HuH-7.5 (cell line): ENCODE measurements around the gene CABCOCO1.
"Not testable (repeated sequence)": the region's sequence is repeated elsewhere in the genome, so short reads cannot be mapped to it uniquely, and the experiment has no call there.

Experiments
- DNase-seq: peaks from one replicate; pipeline ENCODE4 v3.0.0; 2011; ENCODE audit warnings: low spot score

The CABCOCO1 gene

DNA sequence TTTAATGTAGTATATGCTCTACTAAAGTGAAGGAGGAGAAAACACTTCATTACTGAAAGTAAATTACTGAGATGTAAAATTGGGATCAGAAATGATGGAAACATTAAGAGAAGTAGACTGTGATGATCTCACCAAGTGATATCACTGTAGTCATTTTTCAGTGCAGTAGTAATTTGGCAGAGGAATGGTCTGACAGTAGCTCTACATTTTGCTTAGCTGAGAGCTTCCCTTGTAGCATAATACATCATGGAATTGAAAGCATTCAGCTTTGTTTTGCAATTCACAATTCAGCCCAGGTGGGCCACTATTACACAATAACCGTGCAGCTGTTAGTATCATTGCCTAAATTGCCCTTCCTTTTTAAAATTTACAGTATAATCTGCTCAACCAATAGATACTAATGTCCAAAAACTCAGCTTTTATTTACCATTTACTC lies 19.4 kb upstream of the CABCOCO1 start:
- DNase-seq, result no peak

DNA sequence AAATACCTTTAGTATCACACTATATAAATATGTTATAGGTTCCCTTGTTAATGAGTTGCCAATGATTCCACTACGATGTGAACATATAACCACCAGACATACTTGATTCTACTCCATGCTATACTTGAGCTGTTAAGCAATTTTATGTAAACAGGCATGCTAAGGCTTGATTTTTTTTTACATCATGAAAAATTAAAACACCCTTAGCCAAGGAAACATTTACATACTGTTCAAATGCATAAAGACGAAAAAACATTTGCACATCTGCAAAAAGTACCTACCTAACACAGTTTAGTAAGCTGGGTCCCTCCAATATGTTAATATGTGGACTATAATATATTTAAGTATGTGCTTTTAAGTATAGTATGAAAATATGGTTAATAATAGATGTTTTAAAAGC lies 9.0 kb upstream of the CABCOCO1 start:
- no peak for DNase-seq

DNA sequence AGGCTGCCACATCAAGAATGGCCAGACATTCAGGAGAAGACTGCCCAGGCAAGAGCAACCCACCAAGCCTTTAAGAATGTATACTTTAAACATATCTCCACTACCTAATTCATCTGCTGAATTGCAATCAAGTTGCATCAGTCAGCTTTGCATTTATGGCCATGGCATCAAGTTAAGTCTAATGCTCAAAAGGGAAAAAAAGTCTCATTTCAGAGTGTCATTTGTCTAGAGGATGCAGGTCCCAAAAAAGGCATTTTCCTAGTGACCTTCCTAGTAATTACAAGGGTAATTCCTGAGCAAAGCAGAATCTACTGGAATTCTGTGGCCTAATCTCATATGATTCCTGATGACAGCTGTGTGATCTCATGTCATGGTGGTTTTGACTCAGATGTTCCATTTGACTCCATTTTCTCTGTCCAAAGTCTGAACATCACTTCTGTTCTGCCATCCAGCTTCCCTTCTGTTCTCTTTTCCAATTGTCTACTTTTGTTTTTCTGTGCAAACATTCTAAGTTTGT lies 7.3 kb upstream of the CABCOCO1 start:
- DNase-seq, result no peak

DNA sequence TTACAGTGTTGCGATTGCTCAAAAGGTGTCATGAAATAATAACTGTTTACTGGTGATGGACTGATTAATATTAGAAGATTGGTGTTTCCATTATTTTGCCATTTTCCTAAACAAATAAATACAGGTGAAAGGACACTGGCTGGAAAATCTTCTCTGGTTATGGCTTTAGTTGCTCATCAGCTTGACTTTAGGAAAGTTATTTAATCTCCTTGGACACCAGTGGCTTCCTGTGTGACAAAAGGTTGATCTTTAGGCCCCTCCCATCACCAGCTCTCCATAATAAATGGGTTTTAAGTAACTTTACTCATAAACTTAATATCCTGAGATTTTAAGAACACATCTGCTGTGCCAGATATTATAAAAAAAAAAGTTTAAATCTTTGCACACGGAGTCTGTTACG lies 737 bp downstream of the CABCOCO1 start:
- no peak for DNase-seq

DNA sequence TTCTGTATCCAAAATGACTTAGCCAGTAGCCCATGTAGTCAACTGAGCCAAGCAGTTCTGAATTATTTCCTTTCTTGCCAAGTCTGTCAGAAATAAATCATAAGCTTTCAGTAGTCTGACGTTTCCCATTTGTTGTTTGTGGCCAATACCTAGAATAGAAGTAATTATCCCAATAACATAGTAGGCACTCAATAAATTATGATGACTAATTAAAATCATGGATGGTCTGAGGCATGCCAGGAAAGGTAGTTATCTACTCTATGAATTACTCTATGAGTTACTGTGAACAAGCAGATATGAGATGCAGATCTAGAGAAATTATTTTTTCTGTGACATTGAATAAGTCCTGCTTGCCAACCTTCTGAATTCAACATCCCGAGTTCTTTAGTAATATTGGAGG lies 2.3 kb downstream of the CABCOCO1 start:
- DNase-seq, result no peak

DNA sequence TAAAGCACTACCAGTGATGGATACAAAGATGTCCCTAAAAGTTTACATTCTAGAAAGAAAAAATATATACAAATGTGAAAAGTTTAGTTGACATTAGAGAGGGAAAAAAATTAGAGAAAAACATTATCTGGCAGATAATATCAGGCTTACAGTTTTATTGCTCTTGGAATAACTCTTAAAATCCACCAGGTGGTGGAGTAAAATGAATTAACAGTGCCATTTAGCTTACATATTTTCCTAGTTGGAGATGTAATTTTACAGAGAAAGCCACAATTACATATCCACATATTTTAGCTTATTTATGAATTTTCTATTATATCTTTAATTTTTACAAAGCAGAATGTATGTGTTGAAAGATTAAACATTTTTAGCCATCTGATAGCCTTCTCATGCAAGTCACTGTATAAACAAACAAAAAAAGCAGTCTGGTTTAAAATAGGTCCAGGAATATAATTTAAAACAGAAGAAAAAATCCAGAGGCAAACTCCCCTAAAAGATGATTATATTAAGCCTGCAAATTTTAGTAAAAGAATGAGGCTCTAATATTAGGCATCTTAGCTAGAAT lies 6.5 kb downstream of the CABCOCO1 start:
- DNase-seq, result no peak

DNA sequence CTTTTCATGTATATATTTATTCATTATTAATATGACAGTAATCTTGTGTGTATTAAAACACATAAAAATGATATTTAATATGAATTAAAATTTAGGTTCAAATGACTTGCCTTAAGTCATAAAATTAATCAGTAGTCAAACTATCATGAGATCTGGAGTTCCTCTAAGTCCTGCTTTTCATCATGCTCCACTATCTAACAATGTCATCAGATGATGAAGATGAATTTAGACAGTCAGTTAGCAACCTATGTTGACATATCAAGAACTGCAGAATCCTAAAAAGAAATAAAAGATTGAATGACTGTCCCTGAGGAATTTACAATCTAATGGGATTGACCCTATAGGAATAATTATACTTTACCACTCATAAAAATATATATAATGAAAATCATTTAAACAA lies 7.1 kb downstream of the CABCOCO1 start:
- DNase-seq, result no peak

DNA sequence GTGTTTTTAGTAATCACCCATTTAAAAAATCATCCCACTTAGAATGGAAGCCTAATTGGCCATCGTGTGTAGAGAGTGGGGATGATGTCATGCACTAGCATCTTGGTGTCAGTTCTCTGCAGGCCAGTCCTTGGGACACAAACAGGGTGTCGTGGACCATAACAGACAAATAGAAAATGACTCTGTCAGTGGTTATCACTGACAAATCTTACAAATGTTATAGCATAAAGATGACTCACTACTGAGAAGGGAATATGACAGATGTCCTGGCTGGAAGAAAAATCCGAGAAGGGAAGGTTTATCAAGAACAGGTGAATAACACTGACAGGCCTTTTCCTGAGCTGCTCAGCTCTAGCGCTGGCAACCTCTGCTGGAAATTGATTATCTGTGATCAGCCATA lies 10.6 kb downstream of the CABCOCO1 start:
- DNase-seq, result no peak

DNA sequence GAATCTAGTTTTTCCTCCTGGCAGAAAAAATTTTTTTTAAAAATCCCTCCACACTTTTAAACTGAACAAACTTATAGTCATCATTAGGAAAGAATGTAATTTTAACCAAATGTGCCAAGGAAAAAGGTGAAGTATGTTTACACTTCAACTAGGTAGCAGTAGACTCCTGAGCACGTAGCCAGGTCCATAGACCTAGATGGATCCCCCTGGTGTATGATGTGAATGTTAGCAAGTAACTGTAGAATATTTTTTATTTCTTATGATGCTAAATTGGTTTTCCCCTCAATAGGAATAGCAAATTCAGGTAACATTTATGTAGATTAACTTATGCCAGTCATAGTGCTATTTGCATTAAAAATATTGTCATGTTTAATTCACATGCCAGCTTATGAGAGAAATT lies 19.6 kb downstream of the CABCOCO1 start:
- DNase-seq, result no peak

DNA sequence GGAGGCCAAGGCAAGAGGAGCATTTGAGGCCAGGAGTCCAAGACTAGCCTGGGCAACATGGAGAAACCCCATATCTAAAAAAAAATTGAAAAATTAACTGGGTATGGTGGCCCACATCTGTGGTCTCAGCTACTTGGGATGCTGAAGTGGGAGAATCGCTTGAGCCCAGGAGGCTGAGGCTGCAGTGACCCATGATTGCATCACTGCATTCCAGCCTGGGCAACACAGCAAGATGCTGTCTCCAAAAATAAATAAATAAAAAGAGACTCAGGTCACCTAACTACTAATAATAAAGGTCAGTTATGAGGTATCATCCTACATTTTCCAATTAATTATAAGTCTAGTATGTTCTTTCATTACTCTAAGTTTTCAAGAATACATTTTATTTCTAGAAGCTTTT lies 20.6 kb downstream of the CABCOCO1 start:
- DNase-seq, result no peak

DNA sequence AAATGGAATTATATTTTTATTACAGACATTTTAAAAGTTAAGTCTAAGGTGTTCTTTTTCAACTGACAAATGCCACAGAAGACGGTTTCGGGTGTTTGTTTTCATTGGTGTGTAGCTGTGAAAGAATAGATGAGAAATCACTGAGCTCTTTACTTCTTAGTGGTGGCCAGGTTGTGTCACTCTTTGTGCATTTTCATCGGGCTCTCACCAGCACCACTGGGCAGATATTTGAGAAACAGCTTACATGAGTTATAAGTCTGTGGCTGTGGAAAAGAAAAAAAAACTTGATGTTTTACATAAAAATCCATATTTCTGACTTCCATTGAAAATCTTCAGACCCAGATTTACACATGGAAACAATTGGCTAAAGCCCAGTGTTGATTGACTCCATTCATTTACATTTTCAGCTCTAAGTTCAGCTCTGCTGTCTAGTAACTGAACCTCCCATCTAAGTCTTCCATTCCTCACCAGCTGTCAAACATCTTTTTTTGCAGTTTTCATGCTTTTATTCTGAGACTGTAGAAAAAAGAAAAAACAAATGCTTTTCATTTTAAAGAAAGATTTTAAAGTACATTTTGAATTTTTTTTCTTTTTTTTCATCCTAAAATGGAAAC lies 22.3 kb downstream of the CABCOCO1 start:
- no peak for DNase-seq

DNA sequence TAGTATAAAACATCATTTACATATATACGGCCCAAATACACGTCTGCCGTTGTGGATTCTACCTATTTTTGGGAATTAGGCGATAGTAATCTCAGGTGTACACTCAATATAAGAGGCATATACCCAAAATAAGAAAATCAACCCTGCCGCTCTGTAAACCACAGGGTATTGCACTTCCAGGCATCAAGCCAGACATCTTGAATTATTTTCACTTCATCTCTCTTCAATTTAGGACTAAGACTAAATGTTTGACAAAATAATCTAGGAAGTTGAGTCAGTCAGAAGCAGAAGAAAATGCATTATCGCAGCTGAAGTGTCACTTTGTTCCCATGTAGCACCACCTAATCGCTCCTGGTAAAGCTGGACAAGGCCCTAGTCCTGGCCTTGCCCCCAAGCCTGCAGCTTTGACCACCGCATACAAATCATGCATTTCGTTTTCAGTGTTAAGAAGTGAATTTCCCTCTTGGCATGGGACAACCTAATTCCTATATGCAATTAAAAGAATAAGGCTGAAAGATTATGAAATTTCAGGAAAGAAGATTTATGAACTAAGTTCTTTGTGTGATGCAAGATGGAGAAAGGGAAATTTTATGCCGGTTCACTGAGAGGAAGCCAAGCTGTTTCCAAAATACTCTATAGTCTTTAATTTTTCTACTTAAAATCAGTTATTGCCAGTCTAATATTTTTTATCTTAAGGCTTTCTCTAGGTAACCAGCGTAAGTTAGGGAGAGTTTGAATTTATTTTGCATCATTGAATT lies 26.0 kb downstream of the CABCOCO1 start:
- no peak for DNase-seq

DNA sequence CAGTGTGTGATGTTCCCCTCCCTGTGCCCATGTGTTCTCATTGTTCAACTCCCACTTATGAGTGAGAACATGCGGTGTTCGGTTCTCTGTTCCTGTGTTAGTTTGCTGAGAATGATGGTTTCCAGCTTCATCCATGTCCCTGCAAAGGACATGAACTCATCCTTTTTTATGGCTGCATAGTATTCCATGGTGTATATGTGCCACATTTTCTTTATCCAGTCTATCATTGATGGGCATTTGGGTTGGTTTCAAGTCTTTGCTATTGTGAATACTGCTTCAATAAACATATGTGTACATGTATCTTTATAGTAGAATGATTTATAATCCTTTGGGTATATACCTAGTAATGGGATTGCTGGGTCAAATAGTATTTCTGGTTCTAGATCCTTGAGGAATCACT lies 28.9 kb downstream of the CABCOCO1 start:
- not testable (repeated sequence) for DNase-seq

DNA sequence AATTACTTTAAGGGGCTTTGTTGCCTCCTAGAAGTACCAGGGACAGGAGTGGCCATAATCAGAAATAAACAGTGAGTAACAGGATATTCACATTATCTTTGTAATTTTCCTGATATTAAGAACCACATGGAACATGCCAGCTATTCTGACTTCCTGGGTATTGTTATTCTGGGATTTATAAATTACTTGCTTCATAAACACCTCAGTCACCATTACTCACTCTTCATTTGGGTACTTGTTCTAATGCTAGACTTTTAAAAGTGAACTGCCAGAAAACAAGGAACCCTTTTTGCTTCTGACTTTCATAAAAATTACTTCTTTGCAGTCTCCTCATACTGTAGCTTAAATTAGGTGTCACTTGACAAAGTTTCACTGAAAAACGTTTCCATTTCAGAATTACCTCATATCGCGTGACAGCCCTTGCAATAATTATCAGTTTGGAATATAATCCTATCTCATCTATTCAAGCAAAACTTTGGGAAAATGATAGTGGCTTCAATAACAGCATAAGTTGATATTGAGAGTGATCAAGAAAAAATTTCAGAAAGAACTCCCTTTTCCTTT lies 29.8 kb downstream of the CABCOCO1 start:
- DNase-seq, result no peak

DNA sequence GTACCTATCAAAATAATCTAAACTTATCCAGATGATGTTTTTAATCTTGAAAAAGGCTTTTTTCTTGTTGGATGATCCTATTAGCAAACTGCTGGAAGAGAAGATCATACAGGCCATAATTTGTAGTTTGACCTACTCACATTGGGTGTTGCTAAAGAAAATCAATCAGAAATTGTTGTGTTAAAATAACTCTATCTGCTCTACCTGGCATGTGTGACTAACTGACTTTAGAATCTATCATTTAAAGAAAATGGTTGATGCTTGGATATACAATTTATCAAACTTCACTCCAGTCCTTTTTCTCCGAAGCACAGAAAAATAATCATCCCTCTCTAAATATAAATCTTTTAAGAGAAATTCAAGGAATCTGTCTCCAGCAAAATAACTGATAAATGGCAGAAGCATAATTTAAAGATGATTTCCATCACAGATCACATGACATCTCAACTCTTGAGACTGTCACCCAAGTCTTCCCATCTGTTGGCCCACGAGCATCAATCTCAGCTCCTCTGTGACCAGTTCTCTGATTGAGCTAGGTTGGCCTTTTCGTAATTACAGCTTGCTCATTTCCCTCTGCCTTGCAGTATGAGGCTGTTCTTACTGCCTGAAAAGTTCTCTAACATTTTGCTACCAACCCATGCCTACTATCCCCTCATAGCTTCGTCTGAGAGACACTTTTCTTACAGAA lies 36.4 kb downstream of the CABCOCO1 start:
- DNase-seq, result no peak

DNA sequence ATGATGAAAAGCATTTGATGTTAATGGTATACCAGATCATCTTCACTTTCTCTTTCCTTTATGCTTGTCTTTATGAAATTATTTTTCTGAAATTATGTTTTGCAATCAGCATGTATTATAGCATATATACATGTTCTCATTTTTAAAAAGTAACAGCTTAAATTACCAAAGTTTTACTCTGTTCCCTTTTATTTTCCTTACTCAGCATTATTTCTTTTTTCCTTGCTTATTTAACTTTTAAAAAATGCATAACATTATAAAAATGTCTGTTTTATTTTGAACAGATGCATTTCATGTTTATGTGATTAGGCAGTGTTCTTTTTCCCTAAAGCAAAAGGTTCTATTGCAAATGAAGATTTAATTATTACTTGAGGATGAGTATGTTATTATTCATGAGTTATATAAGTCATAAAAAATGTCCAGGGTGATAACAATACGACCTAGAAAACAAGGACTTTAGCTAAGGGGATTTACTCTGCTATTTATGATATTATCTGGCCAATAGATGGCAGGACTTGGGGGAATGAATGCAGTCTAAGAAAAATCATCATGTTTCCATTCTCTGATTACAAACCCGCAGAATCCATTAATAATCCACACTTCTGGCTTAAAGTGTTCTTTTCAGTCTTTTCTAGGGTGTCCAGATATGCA lies 38.5 kb downstream of the CABCOCO1 start:
- no peak for DNase-seq

DNA sequence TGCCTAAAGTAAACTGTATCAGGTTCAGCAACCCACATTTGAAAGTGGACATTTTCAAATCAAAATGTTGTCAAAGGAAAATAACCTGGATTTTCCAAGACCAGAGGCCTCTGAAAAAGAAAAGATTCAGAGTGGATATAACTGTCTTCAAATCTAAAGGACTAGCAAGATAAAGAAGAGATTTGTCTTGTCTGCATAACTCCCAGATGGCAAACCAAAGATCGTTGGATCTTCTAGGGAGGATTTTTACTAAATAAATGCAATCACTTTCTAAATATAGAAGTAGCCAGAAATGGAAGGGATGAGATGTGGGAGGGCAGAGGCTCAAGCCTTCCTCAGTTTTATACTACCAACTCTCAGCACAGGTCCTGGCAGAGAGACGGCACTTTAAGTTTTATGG lies 39.0 kb downstream of the CABCOCO1 start:
- DNase-seq, result no peak

DNA sequence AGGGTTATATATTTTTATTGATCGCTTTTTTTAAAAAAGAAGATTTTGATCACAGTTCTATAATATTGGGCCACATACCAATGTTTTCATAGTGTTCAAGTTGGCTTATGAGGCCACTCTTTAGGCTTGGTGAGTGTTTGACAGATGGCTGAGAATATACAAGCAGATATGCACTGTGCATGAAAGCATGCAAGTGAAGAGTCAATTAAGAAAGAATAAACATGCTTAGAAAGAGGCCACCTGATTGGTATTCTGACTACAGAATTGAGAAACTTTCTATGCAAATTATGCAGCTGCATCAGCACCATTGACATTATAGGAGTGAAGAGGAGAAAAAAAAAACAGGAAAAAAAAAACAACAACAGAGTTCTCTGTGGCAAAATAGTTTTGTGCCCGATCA lies 39.9 kb downstream of the CABCOCO1 start:
- DNase-seq, result no peak

DNA sequence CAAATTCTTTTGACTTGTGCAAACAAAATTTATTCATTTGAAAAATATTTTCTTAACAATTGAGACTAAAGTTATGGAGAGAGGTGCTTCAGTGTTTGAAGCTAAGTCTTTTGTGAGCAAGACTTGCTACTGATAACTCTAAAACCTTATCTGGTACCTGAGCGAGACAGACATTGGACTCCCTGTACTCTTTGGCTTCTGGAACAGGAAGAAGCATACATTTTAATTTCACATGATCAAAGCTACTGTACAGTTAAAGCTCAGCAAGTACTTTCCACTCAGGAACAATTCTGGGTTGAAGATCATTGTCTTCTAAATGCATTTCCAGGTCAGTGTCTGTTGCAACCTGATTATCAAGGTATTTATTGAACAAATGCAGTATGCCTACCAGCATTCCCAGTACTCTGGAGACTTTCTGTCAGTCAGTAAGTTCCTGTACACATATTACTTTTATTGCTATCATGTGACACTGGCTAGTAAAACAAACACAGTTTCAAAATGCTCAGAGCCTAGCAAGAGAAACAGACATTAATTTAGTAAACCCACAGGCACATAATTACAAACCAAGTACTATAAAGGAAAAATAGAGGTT lies 42.4 kb downstream of the CABCOCO1 start:
- DNase-seq, result no peak

DNA sequence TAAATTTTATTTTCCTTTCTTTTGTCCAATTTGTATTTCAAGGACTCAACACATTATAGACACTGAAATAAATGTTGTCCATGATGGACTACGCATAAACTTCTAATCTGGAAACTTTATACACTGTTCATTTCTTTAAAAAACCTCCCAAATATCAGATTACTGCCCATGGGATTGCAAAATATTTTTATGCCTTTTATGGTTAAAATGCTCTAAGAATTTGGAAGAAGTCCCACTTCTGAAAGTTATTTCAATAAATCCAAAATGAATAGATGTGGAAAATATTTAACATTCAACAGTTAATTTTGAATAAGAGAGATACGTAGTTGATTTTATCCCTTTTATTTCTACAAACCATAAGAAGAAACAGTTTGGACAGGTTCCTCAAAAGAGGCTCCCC lies 46.1 kb downstream of the CABCOCO1 start:
- no peak for DNase-seq

DNA sequence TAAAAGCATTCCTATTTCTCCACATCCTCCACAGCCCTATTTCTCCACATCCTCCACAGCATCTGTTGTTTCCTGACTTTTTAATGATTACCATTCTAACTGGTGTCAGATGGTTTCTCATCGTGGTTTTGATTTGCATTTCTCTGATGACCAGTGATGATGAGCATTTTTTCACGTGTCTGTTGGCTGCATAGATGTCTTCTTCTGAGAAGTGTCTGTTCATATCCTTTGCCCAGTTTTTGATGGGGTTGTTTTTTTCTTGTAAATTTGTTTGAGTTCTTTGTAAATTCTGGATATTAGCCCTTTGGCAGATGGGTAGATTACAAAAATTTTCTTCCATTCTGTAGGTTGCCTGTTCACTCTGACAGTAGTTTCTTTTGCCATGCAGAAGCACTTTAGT lies 49.4 kb downstream of the CABCOCO1 start:
- DNase-seq, result not testable (repeated sequence)

DNA sequence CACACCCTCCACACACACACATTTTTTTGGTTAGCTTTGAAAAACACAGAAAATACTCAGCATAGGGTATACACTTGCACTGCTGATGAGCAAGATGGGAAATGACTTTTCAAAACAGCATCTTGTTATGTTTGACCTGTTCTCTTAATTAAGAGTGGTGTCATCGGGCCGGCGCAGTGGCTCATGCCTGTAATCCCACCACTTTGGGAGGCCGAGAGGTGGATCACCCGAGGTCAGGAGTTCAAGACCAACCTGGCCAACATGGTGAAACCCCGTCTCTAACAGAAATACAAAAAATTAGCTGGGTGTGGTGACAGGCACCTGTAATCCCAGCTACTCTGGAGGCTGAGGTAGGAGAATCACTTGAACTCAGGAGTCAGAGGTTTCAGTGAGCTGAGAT lies 56.7 kb downstream of the CABCOCO1 start:
- not testable (repeated sequence) for DNase-seq
